ENCODE data around the gene HEMGN.

- TF ChIP-seq CTCF (conservative IDR thresholded peaks at IDR 0.05; ENCODE audit: low read depth in 2 of 2), result no peak
- no peak for TF ChIP-seq JUNB (IDR thresholded peaks at IDR 0.05; ENCODE audit: unreplicated experiment)
- TF ChIP-seq EZH2 (IDR thresholded peaks at IDR 0.05; ENCODE audit: low read depth, unreplicated experiment), result no peak
- no peak for TF ChIP-seq EZH2phosphoT487 (IDR thresholded peaks at IDR 0.05; ENCODE audit: unreplicated experiment)
- TF ChIP-seq CREB1 (CRISPR knock-in tag; IDR thresholded peaks at IDR 0.05; ENCODE audit: low read depth), result no peak
Observed at GRCh38 chr9:97962575-97962974, 24.6 kb upstream of the HEMGN start.
